Suppressor macrophage treated with lipopolysaccharide for 4 hours (primary cell): ENCODE results near the gene FOXI1.

Experiments
- DNase-seq: peaks from one replicate; pipeline ENCODE4 v3.0.0-alpha.2; 2020

Gene FOXI1

GRCh38 chr5:170105642-170106611, at the start of gene FOXI1:
Gene FOXI1, plus strand, starts transcription at chr5:170105897. Its CDS starts 61 bp downstream, at chr5:170105958.
- no peak for DNase-seq

GRCh38 chr5:170056561-170057267, 49.0 kb upstream of the FOXI1 start:
- no peak for DNase-seq

GRCh38 chr5:170057311-170057710, 48.4 kb upstream of the FOXI1 start:
- DNase-seq = no peak

GRCh38 chr5:170059221-170059620, 46.5 kb upstream of the FOXI1 start:
- no peak for DNase-seq

GRCh38 chr5:170067152-170067551, 38.5 kb upstream of the FOXI1 start:
- DNase-seq = no peak

GRCh38 chr5:170067574-170068170, 38.0 kb upstream of the FOXI1 start:
- no peak for DNase-seq

- no peak for DNase-seq
Measured at GRCh38 chr5:170069512-170069911, 36.2 kb upstream of the FOXI1 start.

- no peak for DNase-seq
Measured at GRCh38 chr5:170070556-170071412, 34.9 kb upstream of the FOXI1 start.

- DNase-seq = no peak
Measured at GRCh38 chr5:170071748-170072147, 33.9 kb upstream of the FOXI1 start.

GRCh38 chr5:170075696-170076095, 30.0 kb upstream of the FOXI1 start:
- DNase-seq = no peak

- DNase-seq = no peak
Measured at GRCh38 chr5:170076211-170076610, 29.5 kb upstream of the FOXI1 start.

GRCh38 chr5:170076739-170077138, 29.0 kb upstream of the FOXI1 start:
- no peak for DNase-seq

- DNase-seq = no peak
Measured at GRCh38 chr5:170077526-170077925, 28.2 kb upstream of the FOXI1 start.

GRCh38 chr5:170078458-170078857, 27.2 kb upstream of the FOXI1 start:
- DNase-seq = no peak

- DNase-seq = no peak
Measured at GRCh38 chr5:170078931-170079330, 26.8 kb upstream of the FOXI1 start.

- no peak for DNase-seq
Measured at GRCh38 chr5:170080217-170080616, 25.5 kb upstream of the FOXI1 start.

GRCh38 chr5:170080786-170081445, 24.8 kb upstream of the FOXI1 start:
- DNase-seq = no peak

GRCh38 chr5:170081616-170082015, 24.1 kb upstream of the FOXI1 start:
- no peak for DNase-seq

- DNase-seq = no peak
Measured at GRCh38 chr5:170082701-170083100, 23.0 kb upstream of the FOXI1 start.

GRCh38 chr5:170087168-170087817, 18.4 kb upstream of the FOXI1 start:
- DNase-seq = no peak

- no peak for DNase-seq
Measured at GRCh38 chr5:170092455-170093101, 13.1 kb upstream of the FOXI1 start.
